HL-60 (cell line): ENCODE results near the gene TEX35.

Experiments used
- CTCF ChIP-seq: IDR thresholded peaks from one replicate; pipeline ENCODE4 v1.5.1; 2011; ENCODE audit warnings: low read length, control low read depth, inconsistent platforms; ENCODE audit not compliant: insufficient read depth
- SPI1 ChIP-seq: IDR thresholded peaks from 2 replicates; pipeline ENCODE4 v1.6.1; 2012; ENCODE audit warnings: low read depth, mild to moderate bottlenecking, borderline replicate concordance

GRCh38 chr1:178504286-178504685 lies 8.6 kb upstream of the TEX35 start:
- no peak for TF ChIP-seq CTCF
- no peak for TF ChIP-seq SPI1
